GM13976 (cell line): ENCODE results near the gene KISS1R.

Experiments used
- DNase-seq: peaks from one replicate; pipeline ENCODE4 v3.0.0; 2012; ENCODE audit warnings: low spot score
- in situ Hi-C: fragments of 300-500 bp; cut with MboI; formaldehyde crosslinking; loops from one replicate; pipeline ENCODE4 v1.12.0; 2022; ENCODE audit warnings: low sequenced_read_pairs, mixed read lengths, inconsistent platforms; ENCODE audit not compliant: unreplicated experiment
- TF ChIP-seq, protein P1 (sequence below): IDR thresholded peaks from 2 replicates; pipeline ENCODE4 v1.5.1; 2012; ENCODE audit warnings: borderline replicate concordance, mild to moderate bottlenecking; ENCODE audit not compliant: insufficient read depth; ENCODE audit errors: extremely low read depth, missing control alignments, control extremely low read depth

The KISS1R gene

GRCh38 chr19:883661-884211 is 33.4 kb upstream of the KISS1R start:
- no peak for DNase-seq
- in situ Hi-C loops, result no loop called here
- TF ChIP-seq, protein P1, sequence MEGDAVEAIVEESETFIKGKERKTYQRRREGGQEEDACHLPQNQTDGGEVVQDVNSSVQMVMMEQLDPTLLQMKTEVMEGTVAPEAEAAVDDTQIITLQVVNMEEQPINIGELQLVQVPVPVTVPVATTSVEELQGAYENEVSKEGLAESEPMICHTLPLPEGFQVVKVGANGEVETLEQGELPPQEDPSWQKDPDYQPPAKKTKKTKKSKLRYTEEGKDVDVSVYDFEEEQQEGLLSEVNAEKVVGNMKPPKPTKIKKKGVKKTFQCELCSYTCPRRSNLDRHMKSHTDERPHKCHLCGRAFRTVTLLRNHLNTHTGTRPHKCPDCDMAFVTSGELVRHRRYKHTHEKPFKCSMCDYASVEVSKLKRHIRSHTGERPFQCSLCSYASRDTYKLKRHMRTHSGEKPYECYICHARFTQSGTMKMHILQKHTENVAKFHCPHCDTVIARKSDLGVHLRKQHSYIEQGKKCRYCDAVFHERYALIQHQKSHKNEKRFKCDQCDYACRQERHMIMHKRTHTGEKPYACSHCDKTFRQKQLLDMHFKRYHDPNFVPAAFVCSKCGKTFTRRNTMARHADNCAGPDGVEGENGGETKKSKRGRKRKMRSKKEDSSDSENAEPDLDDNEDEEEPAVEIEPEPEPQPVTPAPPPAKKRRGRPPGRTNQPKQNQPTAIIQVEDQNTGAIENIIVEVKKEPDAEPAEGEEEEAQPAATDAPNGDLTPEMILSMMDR, result no peak

DNA sequence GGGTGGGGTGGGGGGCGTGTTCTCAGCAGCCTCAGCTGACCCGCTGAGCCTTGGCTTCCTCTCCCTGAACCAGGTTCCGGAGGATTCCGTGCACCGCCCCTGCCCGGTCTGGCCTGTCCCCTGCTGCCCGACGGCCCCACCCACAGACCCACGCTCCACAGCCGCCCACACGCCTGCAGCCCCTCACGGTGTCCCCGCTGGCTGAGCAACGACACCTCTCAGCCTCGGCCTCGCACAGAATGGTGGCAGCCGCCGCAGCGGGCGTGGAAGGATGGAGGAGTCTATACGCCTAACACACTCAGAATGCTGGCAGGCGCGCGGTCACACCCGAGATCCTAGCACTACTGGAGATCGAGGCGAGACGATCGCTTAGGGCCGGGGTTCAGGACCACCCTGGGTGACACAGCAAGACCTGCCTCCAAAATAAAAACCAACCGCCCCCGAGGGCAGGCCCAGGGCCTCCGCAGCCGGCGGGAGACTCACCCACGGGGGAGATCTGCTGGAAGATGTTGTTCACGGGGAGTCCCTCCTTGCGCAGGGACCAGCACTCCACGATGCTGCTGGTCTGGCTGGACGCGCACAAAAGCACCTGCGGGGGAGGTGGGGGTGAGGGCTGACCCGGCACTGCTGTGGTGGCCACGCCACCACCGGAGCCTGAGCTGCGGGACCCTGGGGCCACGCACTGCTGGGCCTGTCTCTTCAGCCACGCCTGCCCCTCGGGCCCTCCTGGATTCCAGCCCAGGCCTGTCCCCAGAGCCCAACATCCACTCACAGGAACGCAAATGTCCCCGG is 32.5 kb upstream of the KISS1R start:
- in situ Hi-C loops, result no loop called here
- no peak for DNase-seq
- TF ChIP-seq, protein P1, result no peak

DNA sequence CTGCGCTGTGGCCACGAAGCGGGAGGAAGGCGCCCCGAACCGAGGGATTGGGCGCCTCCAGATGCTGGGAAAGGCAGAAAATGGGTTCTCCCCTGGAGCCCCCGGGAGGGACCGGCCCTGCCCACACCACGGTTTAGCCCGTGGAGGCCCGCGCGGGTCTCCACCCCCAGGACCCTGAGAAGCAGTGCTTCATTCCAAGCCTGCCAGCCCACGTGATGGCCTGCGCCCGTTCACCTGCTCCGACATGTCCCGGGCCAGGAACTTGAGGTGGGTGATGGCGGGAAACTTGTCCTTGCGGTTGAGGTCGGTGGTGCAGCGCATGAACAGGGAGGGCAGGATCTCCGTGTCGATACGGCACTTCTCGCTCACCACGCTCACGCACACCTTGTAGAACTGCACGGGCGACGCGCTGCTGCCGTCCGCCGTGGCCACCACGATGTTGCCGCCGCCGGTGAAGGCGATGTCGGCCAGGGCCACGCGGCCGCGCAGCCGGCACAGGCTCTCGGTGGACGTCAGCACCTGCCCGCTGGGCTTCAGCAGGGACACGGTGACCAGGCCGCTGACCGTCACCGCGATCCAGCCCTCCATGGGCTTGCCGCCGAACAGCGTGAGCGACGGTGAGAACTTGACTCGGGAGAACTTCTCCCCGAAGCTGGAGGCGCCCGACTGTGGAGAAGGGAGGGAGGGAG is 31.5 kb upstream of the KISS1R start:
- TF ChIP-seq, protein P1, result no peak
- DNase-seq, result no peak
- in situ Hi-C loops, result no loop called here

- TF ChIP-seq, protein P1, result no peak
- no peak for DNase-seq
Measured at GRCh38 chr19:887072-887471, 30.1 kb upstream of the KISS1R start.

GRCh38 chr19:887599-887998 is 29.5 kb upstream of the KISS1R start:
- in situ Hi-C loops, result no loop called here
- TF ChIP-seq, protein P1, result no peak
- DNase-seq, result no peak

More at GRCh38 chr19:887072-887471, 30.1 kb upstream of the KISS1R start:
- in situ Hi-C loops, result no loop called here

DNA sequence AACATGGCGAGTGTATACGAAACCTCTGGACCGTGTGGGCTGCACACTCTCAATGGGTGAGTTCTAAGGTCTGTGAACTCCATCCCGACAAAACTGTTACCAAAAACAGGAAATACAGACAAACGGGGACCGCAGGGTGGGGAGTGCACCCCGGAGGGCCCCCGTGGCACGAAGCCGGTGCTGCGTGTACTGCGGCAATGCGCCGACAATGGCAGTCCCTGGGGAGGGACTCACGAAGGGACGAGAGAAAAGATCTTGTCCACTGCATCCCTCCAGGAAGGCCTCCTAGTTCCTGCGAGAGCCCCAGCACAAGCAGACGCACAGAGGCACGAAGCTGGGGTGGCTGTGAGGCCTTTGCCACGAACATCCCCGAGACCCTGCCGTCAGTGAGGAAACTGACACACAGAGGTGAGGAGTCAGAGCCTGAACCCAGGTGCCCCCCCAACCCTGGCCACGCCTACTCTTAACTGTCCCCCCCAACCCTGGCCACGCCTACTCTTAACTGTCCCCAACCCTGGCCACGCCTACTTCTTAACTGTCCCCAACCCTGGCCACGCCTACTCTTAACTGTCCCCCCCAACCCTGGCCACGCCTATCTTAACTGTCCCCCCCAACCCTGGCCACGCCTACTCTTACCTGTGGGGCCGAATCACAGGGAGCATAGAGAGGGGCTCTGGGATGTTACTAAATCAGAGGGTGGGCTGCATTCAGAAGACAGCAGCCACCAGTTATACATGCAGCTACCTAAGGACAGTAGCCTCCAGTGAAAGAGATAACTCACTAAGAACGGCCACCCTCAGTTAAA is 28.4 kb upstream of the KISS1R start:
- TF ChIP-seq, protein P1, result no peak
- DNase-seq, result no peak
- in situ Hi-C loops, result no loop called here
